GM19025 (cell line): Measurements from ENCODE around the gene HERC6.
"Not testable (repeated sequence)": the region's sequence is repeated elsewhere in the genome, so short reads cannot be mapped to it uniquely, and the experiment has no call there.

ENCODE experiments used
- ATAC-seq: cut with Tn5 transposase; IDR thresholded peaks from one replicate; pipeline ENCODE4 v1.9.1; 2021; ENCODE audit warnings: mild to moderate bottlenecking, low read depth, moderate library complexity; ENCODE audit not compliant: unreplicated experiment

HERC6 gene

GRCh38 chr4:88382621-88383020 is 4.0 kb downstream of the HERC6 start:
- peak; percentile 56 for ATAC-seq

- ATAC-seq: no peak
Observed at GRCh38 chr4:88390128-88390527, 11.5 kb downstream of the HERC6 start.

- ATAC-seq: no peak
Observed at GRCh38 chr4:88391703-88392102, 13.1 kb downstream of the HERC6 start.

- ATAC-seq: no peak
Observed at GRCh38 chr4:88396681-88397080, 18.0 kb downstream of the HERC6 start.

GRCh38 chr4:88398381-88398780 is 19.7 kb downstream of the HERC6 start:
- no peak for ATAC-seq

GRCh38 chr4:88409206-88409605 is 30.6 kb downstream of the HERC6 start:
- no peak for ATAC-seq

GRCh38 chr4:88409789-88410188 is 31.1 kb downstream of the HERC6 start:
- ATAC-seq: no peak

GRCh38 chr4:88411491-88412096 is 32.9 kb downstream of the HERC6 start:
- peak; percentile 66 for ATAC-seq

- ATAC-seq: no peak
Observed at GRCh38 chr4:88413801-88414200, 35.1 kb downstream of the HERC6 start.

- no peak for ATAC-seq
Observed at GRCh38 chr4:88414755-88415154, 36.1 kb downstream of the HERC6 start.

- no peak for ATAC-seq
Observed at GRCh38 chr4:88415982-88416381, 37.3 kb downstream of the HERC6 start.

GRCh38 chr4:88418411-88418810 is 39.8 kb downstream of the HERC6 start:
- no peak for ATAC-seq

- no peak for ATAC-seq
Observed at GRCh38 chr4:88419874-88420273, 41.2 kb downstream of the HERC6 start.

- no peak for ATAC-seq
Observed at GRCh38 chr4:88420844-88421243, 42.2 kb downstream of the HERC6 start.

GRCh38 chr4:88422403-88422802 is 43.8 kb downstream of the HERC6 start:
- no peak for ATAC-seq

GRCh38 chr4:88429401-88429800 is 50.7 kb downstream of the HERC6 start:
- no peak for ATAC-seq

- ATAC-seq: no peak
Observed at GRCh38 chr4:88435987-88436693, 57.5 kb downstream of the HERC6 start.

- not testable (repeated sequence) for ATAC-seq
Observed at GRCh38 chr4:88437873-88438272, 59.2 kb downstream of the HERC6 start.

GRCh38 chr4:88439161-88439760 is 60.6 kb downstream of the HERC6 start:
- no peak for ATAC-seq

- ATAC-seq: no peak
Observed at GRCh38 chr4:88440146-88440545, 61.5 kb downstream of the HERC6 start.

GRCh38 chr4:88441696-88442095 is 63.0 kb downstream of the HERC6 start:
- no peak for ATAC-seq

- no peak for ATAC-seq
Observed at GRCh38 chr4:88442689-88443191, 64.1 kb downstream of the HERC6 start.
